ENCODE data around the gene ERMN. TPM values are rescaled to one million over a fixed set of nuclear protein-coding genes. Genes with fewer than 3 reads are reported as not detected.
"Not testable (repeated sequence)": the region's sequence is repeated elsewhere in the genome, so short reads cannot be mapped to it uniquely, and the experiment has no call there.

Gene ERMN
- total RNA-seq, 1 donor from 2014 or later = not detected

GRCh38 chr2:157287160-157287559 lies 38.5 kb downstream of the ERMN start:
- Mint-ChIP-seq H3K27me3 (ENCODE audit: unreplicated experiment) (no peaks in the 10 kb centered on the region), H3K9me3 (ENCODE audit: unreplicated experiment) (no peaks in the 10 kb centered on the region), H3K4me3 (ENCODE audit: unreplicated experiment) (no peak overlapping the region), H3K36me3 (ENCODE audit: unreplicated experiment) (no peaks in the 10 kb centered on the region), H3K27ac (ENCODE audit: unreplicated experiment) (no peak overlapping the region), H3K4me1 (ENCODE audit: low read depth, unreplicated experiment) (no peaks in the 10 kb centered on the region)
- DNase-seq = no peak
- peak; percentile 17 for TF ChIP-seq CTCF (IDR thresholded peaks at IDR 0.05; ENCODE audit: partially characterized antibody, unreplicated experiment)

GRCh38 chr2:157283468-157283867 lies 42.2 kb downstream of the ERMN start:
- TF ChIP-seq CTCF (IDR thresholded peaks at IDR 0.05; ENCODE audit: partially characterized antibody, unreplicated experiment) = no peak
- Mint-ChIP-seq H3K4me1 (ENCODE audit: low read depth, unreplicated experiment) (no peaks in the 10 kb centered on the region), H3K36me3 (ENCODE audit: unreplicated experiment) (peaks cover 16% of the 10 kb centered on the region), H3K27me3 (ENCODE audit: unreplicated experiment) (peaks cover 2% of the 10 kb centered on the region), H3K27ac (ENCODE audit: unreplicated experiment) (no peak overlapping the region), H3K9me3 (ENCODE audit: unreplicated experiment) (peaks cover under 1% of the 10 kb centered on the region), H3K4me3 (ENCODE audit: unreplicated experiment) (no peak overlapping the region)
- no peak for DNase-seq

- H3K4me3 Mint-ChIP-seq (ENCODE audit: unreplicated experiment) = no peak overlapping the region
- no peak for DNase-seq
- TF ChIP-seq CTCF (IDR thresholded peaks at IDR 0.05; ENCODE audit: partially characterized antibody, unreplicated experiment) = no peak
- no peaks in the 10 kb centered on the region for H3K4me1 Mint-ChIP-seq (ENCODE audit: low read depth, unreplicated experiment)
- no peak overlapping the region for H3K27ac Mint-ChIP-seq (ENCODE audit: unreplicated experiment)
- H3K9me3 Mint-ChIP-seq (ENCODE audit: unreplicated experiment) = peaks cover 5% of the 10 kb centered on the region
- H3K27me3 Mint-ChIP-seq (ENCODE audit: unreplicated experiment) = peaks cover 2% of the 10 kb centered on the region
- H3K36me3 Mint-ChIP-seq (ENCODE audit: unreplicated experiment) = peaks cover 20% of the 10 kb centered on the region
Measured at GRCh38 chr2:157281316-157281715, 44.3 kb downstream of the ERMN start.

GRCh38 chr2:157279311-157279710 lies 46.3 kb downstream of the ERMN start:
- H3K9me3 Mint-ChIP-seq (ENCODE audit: unreplicated experiment); H3K4me3 Mint-ChIP-seq (ENCODE audit: unreplicated experiment); DNase-seq; H3K27ac Mint-ChIP-seq (ENCODE audit: unreplicated experiment); H3K4me1 Mint-ChIP-seq (ENCODE audit: low read depth, unreplicated experiment); H3K27me3 Mint-ChIP-seq (ENCODE audit: unreplicated experiment): not testable (repeated sequence)
- H3K36me3 Mint-ChIP-seq (ENCODE audit: unreplicated experiment) = peaks cover 20% of the 10 kb centered on the region

- Mint-ChIP-seq H3K4me1 (ENCODE audit: low read depth, unreplicated experiment) (no peaks in the 10 kb centered on the region), H3K4me3 (ENCODE audit: unreplicated experiment) (no peak overlapping the region), H3K27ac (ENCODE audit: unreplicated experiment) (no peak overlapping the region), H3K27me3 (ENCODE audit: unreplicated experiment) (no peaks in the 10 kb centered on the region), H3K9me3 (ENCODE audit: unreplicated experiment) (no peaks in the 10 kb centered on the region), H3K36me3 (ENCODE audit: unreplicated experiment) (no peaks in the 10 kb centered on the region)
- no peak for TF ChIP-seq CTCF (IDR thresholded peaks at IDR 0.05; ENCODE audit: partially characterized antibody, unreplicated experiment)
- DNase-seq = no peak
Measured at GRCh38 chr2:157271590-157272203, 53.9 kb downstream of the ERMN start.
